SIG-M5 (cell line): Measurements from ENCODE around the gene KEAP1.
"Not testable (repeated sequence)": the region's sequence is repeated elsewhere in the genome, so short reads cannot be mapped to it uniquely, and the experiment has no call there.

ENCODE experiments used
- DNase-seq: peaks from one replicate; lab custom pipeline; 2025; lab: John Stamatoyannopoulos, UW

The KEAP1 gene

GRCh38 chr19:10497371-10497770 is 5.8 kb downstream of the KEAP1 start:
- DNase-seq = no peak

- no peak for DNase-seq
Measured at GRCh38 chr19:10491472-10492047, 11.6 kb downstream of the KEAP1 start.

GRCh38 chr19:10486551-10486950 is 16.6 kb downstream of the KEAP1 start:
- no peak for DNase-seq

- no peak for DNase-seq
Measured at GRCh38 chr19:10478903-10479384, 24.2 kb downstream of the KEAP1 start.

GRCh38 chr19:10478476-10478875 is 24.7 kb downstream of the KEAP1 start:
- no peak for DNase-seq

GRCh38 chr19:10474962-10475451 is 28.1 kb downstream of the KEAP1 start:
- DNase-seq = no peak

- no peak for DNase-seq
Measured at GRCh38 chr19:10473192-10473591, 30.0 kb downstream of the KEAP1 start.

- no peak for DNase-seq
Measured at GRCh38 chr19:10471909-10472308, 31.2 kb downstream of the KEAP1 start.

- no peak for DNase-seq
Measured at GRCh38 chr19:10468133-10468532, 35.0 kb downstream of the KEAP1 start.

- no peak for DNase-seq
Measured at GRCh38 chr19:10467104-10467706, 36.0 kb downstream of the KEAP1 start.

GRCh38 chr19:10464456-10464855 is 38.7 kb downstream of the KEAP1 start:
- DNase-seq = no peak

GRCh38 chr19:10462557-10462956 is 40.6 kb downstream of the KEAP1 start:
- no peak for DNase-seq

- not testable (repeated sequence) for DNase-seq
Measured at GRCh38 chr19:10462042-10462441, 41.1 kb downstream of the KEAP1 start.

GRCh38 chr19:10461047-10461949 is 41.9 kb downstream of the KEAP1 start:
- DNase-seq = peak; percentile 35

- DNase-seq = no peak
Measured at GRCh38 chr19:10460714-10461046, 42.5 kb downstream of the KEAP1 start.

GRCh38 chr19:10458733-10459132 is 44.4 kb downstream of the KEAP1 start:
- not testable (repeated sequence) for DNase-seq

- no peak for DNase-seq
Measured at GRCh38 chr19:10454267-10454666, 48.9 kb downstream of the KEAP1 start.

GRCh38 chr19:10453852-10454251 is 49.3 kb downstream of the KEAP1 start:
- no peak for DNase-seq

- DNase-seq = no peak
Measured at GRCh38 chr19:10452726-10453618, 50.2 kb downstream of the KEAP1 start.

- no peak for DNase-seq
Measured at GRCh38 chr19:10450853-10451609, 52.1 kb downstream of the KEAP1 start.
